Parathyroid adenoma (tissue), 2 donors: ENCODE results near the gene RGS11.
"Not testable (repeated sequence)": the region's sequence is repeated elsewhere in the genome, so short reads cannot be mapped to it uniquely, and the experiment has no call there.

ENCODE experiments used
- H2AFZ ChIP-seq: fragments of 300-600 bp; sonication (generic); one replicate; pipeline ENCODE4 v1.7.0; 2017; ENCODE audit warnings: antibody characterized with exemption, mild to moderate bottlenecking
- H3K27ac ChIP-seq: fragments of 300-600 bp; sonication (generic); one replicate; pipeline ENCODE4 v1.7.0; 2017
- H3K27me3 ChIP-seq: fragments of 300-600 bp; sonication (generic); one replicate; pipeline ENCODE4 v1.7.0; 2017; ENCODE audit warnings: low read length; ENCODE audit not compliant: control insufficient read depth, insufficient read depth
- H3K36me3 ChIP-seq: fragments of 300-600 bp; sonication (generic); one replicate; pipeline ENCODE4 v1.7.0; 2017; ENCODE audit warnings: low read length; ENCODE audit not compliant: control insufficient read depth, insufficient read depth
- H3K4me1 ChIP-seq: fragments of 300-600 bp; sonication (generic); one replicate; pipeline ENCODE4 v1.7.0; 2017; ENCODE audit warnings: control low read depth
- H3K4me2 ChIP-seq: fragments of 300-600 bp; sonication (generic); one replicate; pipeline ENCODE4 v1.7.0; 2017; ENCODE audit warnings: low read length
- H3K4me3 ChIP-seq: fragments of 300-600 bp; sonication (generic); one replicate; pipeline ENCODE4 v1.7.0; 2017; ENCODE audit warnings: low read depth, low read length
- H3K79me2 ChIP-seq: fragments of 300-600 bp; sonication (generic); one replicate; pipeline ENCODE4 v1.7.0; 2017; ENCODE audit warnings: control low read depth
- H3K9ac ChIP-seq: fragments of 300-600 bp; sonication (generic); one replicate; pipeline ENCODE4 v1.7.0; 2017; ENCODE audit warnings: mild to moderate bottlenecking
- H3K9me3 ChIP-seq: fragments of 300-600 bp; sonication (generic); one replicate; pipeline ENCODE4 v1.7.0; 2017; ENCODE audit warnings: low read length; ENCODE audit not compliant: control insufficient read depth
- TF ChIP-seq, protein P1 (sequence below): fragments of 300-600 bp; sonication (generic); IDR thresholded peaks from one replicate; pipeline ENCODE4 v1.7.0; 2017; ENCODE audit warnings: antibody characterized with exemption, mild to moderate bottlenecking
- donor health status: primary hyperparathyroidism.

RGS11 gene

DNA sequence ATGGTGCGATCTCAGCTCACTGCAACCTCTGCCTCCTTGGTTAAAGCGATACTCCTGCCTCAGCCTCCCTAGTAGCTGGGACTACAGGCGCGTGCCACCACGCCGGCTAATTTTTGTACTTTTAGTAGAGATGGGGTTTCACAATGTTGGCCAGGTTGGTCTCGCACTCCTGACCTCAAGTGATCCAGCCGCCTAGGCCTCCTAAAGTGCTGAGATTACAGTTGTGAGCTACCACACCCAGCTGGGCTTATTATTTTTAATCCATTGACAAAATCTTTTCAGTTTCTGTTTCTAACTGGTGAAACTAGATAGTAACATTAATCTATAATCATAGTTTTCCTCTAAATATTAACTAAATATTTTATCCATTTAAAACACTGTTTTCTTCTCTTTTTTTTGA, 35.2 kb downstream of the RGS11 start:
- Histone ChIP-seq H3K36me3 (no peaks in the 10 kb centered on the region), H3K4me1 (peaks cover 2% of the 10 kb centered on the region), H3K27ac (no peak overlapping the region), H3K4me2 (no peak overlapping the region), H3K79me2 (peaks cover 27% of the 10 kb centered on the region), H3K4me3 (no peak overlapping the region), H3K9me3 (no peaks in the 10 kb centered on the region), H3K27me3 (no peaks in the 10 kb centered on the region), H2AFZ (no peak overlapping the region), H3K9ac (no peak overlapping the region)
- TF ChIP-seq, protein P1, sequence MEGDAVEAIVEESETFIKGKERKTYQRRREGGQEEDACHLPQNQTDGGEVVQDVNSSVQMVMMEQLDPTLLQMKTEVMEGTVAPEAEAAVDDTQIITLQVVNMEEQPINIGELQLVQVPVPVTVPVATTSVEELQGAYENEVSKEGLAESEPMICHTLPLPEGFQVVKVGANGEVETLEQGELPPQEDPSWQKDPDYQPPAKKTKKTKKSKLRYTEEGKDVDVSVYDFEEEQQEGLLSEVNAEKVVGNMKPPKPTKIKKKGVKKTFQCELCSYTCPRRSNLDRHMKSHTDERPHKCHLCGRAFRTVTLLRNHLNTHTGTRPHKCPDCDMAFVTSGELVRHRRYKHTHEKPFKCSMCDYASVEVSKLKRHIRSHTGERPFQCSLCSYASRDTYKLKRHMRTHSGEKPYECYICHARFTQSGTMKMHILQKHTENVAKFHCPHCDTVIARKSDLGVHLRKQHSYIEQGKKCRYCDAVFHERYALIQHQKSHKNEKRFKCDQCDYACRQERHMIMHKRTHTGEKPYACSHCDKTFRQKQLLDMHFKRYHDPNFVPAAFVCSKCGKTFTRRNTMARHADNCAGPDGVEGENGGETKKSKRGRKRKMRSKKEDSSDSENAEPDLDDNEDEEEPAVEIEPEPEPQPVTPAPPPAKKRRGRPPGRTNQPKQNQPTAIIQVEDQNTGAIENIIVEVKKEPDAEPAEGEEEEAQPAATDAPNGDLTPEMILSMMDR, result no peak

DNA sequence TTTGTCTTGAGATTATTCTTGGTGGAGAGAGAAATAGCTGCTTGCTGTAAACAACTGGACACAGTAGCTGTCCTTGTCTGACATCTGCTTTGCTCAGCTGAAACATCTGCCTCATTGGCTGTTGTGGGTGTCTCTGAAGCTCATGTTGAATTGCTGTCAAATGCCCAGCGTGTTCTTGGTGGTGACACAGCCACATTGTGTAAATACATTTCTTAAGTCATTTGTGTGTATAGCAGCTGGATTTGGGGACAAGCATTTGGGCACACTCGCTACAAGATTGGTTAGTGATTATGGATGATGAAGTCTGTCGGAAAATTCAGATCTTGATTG, 35.8 kb downstream of the RGS11 start:
- Histone ChIP-seq H3K36me3 (no peaks in the 10 kb centered on the region), H3K79me2 (peaks cover 26% of the 10 kb centered on the region), H3K9me3 (no peaks in the 10 kb centered on the region), H3K4me1 (peaks cover 5% of the 10 kb centered on the region), H3K27ac (no peak overlapping the region), H3K27me3 (no peaks in the 10 kb centered on the region), H3K9ac (no peak overlapping the region), H2AFZ (no peak overlapping the region), H3K4me2 (no peak overlapping the region), H3K4me3 (no peak overlapping the region)
- TF ChIP-seq, protein P1, result no peak

DNA sequence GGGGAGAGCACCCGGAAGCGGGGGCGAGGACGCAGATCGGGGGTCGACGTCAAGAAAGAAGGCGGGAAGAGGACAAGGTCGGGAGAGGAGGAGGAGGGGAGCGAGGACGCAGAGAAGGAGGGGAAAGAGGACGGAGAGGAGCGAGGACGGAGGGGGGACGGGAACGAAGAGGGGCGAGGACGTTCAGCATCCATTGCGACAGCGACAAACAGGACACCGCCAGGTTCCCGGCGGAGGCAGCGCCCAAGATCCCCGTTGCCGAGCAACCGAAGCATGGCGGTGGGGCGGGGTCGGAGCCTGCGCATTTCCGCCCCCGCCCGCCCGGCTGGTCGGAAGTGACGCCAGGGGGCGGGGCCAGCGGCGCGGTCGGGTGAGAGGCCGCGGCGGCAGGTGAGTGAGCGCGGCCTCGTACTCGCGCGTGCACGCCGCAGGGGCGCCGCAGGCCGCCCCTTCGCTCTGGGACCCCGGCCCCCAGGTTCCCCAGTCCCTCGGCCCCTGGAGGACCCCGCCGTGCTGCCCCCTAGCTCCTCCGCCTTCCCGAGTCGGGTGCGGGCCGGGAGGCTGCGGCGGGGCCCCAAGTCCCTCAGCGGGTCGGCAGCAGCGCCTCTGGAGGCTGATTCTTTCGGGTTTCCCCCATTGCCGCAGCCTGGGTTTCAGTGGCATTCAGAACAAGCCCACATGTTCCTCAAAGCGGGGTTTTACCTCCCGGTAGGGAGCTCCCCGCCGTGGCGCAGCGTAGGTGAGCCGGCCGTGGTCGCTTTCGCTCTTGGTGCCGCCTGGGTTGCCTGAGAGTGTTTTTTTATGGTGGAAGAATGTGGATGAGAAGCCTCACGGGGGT, 41.1 kb downstream of the RGS11 start, which contains the start of gene FAM234A:
Gene FAM234A (plus strand): TSS at position 354 of the 838 bp plus-strand sequence. CDS start 19,593 bp downstream, outside the sequence.
- H3K9ac ChIP-seq, result no peak within 1 kb of the TSS
- peak within 1 kb of the TSS; percentile 97 for H3K4me3 ChIP-seq
- H3K27ac ChIP-seq, result peak within 1 kb of the TSS; percentile 90
- peak within 1 kb of the TSS; percentile 98 for H2AFZ ChIP-seq
- no peaks in the 10 kb centered on the region for H3K27me3 ChIP-seq
- H3K4me2 ChIP-seq, result peak within 1 kb of the TSS; percentile 98
- H3K36me3 ChIP-seq, result no peaks in the 10 kb centered on the region
- peaks cover 5% of the 10 kb centered on the region for H3K4me1 ChIP-seq
- no peaks in the 10 kb centered on the region for H3K9me3 ChIP-seq
- TF ChIP-seq, protein P1, result peak; percentile 51
- peaks cover 9% of the 10 kb centered on the region for H3K79me2 ChIP-seq

DNA sequence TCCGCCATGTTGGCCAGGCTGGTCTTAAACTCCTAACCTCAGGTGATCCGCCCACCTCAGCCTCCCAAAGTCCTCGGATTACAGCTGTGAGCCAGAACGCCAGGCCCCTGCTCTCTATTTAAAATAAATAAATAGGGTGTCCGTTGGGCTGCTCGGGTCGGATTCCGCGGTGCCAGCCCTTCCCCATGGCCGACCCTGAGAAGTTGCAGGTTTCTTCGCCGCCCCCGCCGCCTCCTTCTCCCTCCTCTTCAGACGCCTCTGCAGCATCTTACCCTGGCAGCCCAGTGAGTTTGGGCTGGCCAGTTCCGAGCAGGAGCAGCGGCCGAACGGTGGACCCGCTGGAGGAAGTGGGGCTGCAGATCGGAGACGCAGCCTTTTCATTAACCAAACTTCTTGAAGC, 44.8 kb downstream of the RGS11 start:
- H3K4me3 ChIP-seq, result no peak overlapping the region
- no peak overlapping the region for H3K27ac ChIP-seq
- H3K9me3 ChIP-seq, result no peaks in the 10 kb centered on the region
- no peaks in the 10 kb centered on the region for H3K27me3 ChIP-seq
- peaks cover 11% of the 10 kb centered on the region for H3K79me2 ChIP-seq
- no peak overlapping the region for H3K9ac ChIP-seq
- H2AFZ ChIP-seq, result no peak overlapping the region
- no peak overlapping the region for H3K4me2 ChIP-seq
- H3K36me3 ChIP-seq, result no peaks in the 10 kb centered on the region
- TF ChIP-seq, protein P1, result no peak
- peaks cover 14% of the 10 kb centered on the region for H3K4me1 ChIP-seq

DNA sequence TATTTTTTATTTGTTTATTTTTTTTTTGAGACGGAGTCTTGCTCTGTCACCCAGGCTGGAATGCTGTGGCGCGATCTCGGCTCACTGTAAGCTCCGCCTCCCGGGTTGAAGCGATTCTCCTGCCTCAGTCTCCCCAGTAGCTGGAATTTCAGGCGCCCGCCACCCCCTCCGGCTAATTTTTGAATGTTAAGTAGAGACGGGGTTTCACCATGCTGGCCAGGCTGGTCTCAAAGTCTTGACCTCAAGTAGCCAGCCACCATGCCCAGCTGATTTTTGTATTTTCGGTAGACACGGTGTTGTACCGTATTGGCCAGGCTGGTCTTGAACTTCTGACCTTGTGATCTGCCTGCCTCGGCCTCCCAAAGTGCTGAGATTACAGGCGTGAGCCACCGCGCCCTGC, 45.4 kb downstream of the RGS11 start:
- H2AFZ ChIP-seq, H3K36me3 ChIP-seq, H3K27me3 ChIP-seq, H3K27ac ChIP-seq, H3K4me1 ChIP-seq, H3K4me2 ChIP-seq, H3K4me3 ChIP-seq, H3K9me3 ChIP-seq, H3K9ac ChIP-seq: not testable (repeated sequence)
- peaks cover 15% of the 10 kb centered on the region for H3K79me2 ChIP-seq
